Transverse colon (tissue), 4 donors: ENCODE measurements around the gene ENOX1. TPM values are rescaled to one million over a fixed set of nuclear protein-coding genes. Genes with fewer than 3 reads are reported as not detected.

Experiments
- DNase-seq: peaks from one replicate; pipeline ENCODE4 v3.0.0-alpha.2; 2019
- H3K27ac ChIP-seq, 4 donors: fragments of 200-600 bp; sonication (generic); 2 replicates each; pipeline ENCODE4 v1.5.1; 2016 to 2018; ENCODE audit warnings: inconsistent platforms in 4 of 4
- H3K27me3 ChIP-seq: fragments of 200-600 bp; sonication (generic); 2 replicates; pipeline ENCODE4 v1.5.1; 2017; ENCODE audit warnings: inconsistent platforms
- H3K36me3 ChIP-seq, 4 donors: fragments of 200-600 bp; sonication (generic); 2 replicates each; pipeline ENCODE4 v1.5.1; 2017 to 2019; ENCODE audit warnings: inconsistent platforms in 4 of 4
- H3K4me1 ChIP-seq, 4 donors: fragments of 200-600 bp; sonication (generic); 2 replicates each; pipeline ENCODE4 v1.5.1; 2017 to 2020; ENCODE audit warnings: inconsistent platforms in 4 of 4
- H3K4me3 ChIP-seq, 4 donors: fragments of 200-600 bp; sonication (generic); 1 replicate in 1 of 4; 2 replicates in 3 of 4; pipeline versions ENCODE4 v1.5.1 to v1.6.1; 2017 to 2019; ENCODE audit warnings: inconsistent platforms in 4 of 4
- H3K9me3 ChIP-seq, 2 donors: fragments of 200-600 bp; sonication (generic); 2 replicates each; pipeline ENCODE4 v1.5.1; 2017 to 2019; ENCODE audit warnings: inconsistent platforms in 2 of 2
- CTCF ChIP-seq, 5 experiments: fragments of 200-600 bp in 3 of 5; fragments of 450-650 bp in 2 of 5; sonication (generic) in 3 of 5; IDR thresholded peaks; 1 replicate in 2 of 5; 2 replicates in 3 of 5; pipeline ENCODE4 v1.5.1; 2016 to 2017; ENCODE audit warnings: antibody characterized with exemption in 5 of 5, inconsistent platforms in 3 of 5, mild to moderate bottlenecking in 2 of 5, moderate library complexity in 1 of 5
- EP300 ChIP-seq: sonication (generic); formaldehyde crosslinking; IDR thresholded peaks from one replicate; pipeline ENCODE4 v1.6.1; 2017; ENCODE audit warnings: antibody characterized with exemption, low read depth
- POLR2A ChIP-seq: fragments of 450-650 bp; IDR thresholded peaks from one replicate; pipeline ENCODE4 v1.6.1; 2016; ENCODE audit warnings: antibody characterized with exemption, mild to moderate bottlenecking, moderate library complexity
- POLR2AphosphoS5 ChIP-seq, 3 donors: sonication (generic); formaldehyde crosslinking; IDR thresholded peaks; one replicate each; pipeline ENCODE4 v1.6.1; 2016; ENCODE audit warnings: antibody characterized with exemption in 3 of 3
- WGBS, 2 donors: methylation state at CpG; one replicate each; pipeline ENCODE4 v1.1.5; 2018; ENCODE audit warnings: low coverage in 1 of 2; 5-methylcytosine and 5-hydroxymethylcytosine counted together
- in situ Hi-C, 4 donors: fragments of 200-750 bp; cut with MboI; loops; one replicate each; pipeline versions ENCODE4 v1.15.0 to v1.15.1; 2017; ENCODE audit warnings: low sequenced_read_pairs in 3 of 4, low pct_ligation_motif_present in 1 of 4, low pct_unique_long_range_greater_than_20kb in 1 of 4
- intact Hi-C: fragments of 100-400 bp; cut with DNase I; formaldehyde crosslinking; loops from one replicate; pipeline ENCODE4 v1.15.1; 2023; ENCODE audit warnings: low total_unique reads
- total RNA-seq, 4 donors: library from RNA; depleted of rRNA; stranded (reverse); fragments of >200 nt; gene quantifications; one replicate each; pipeline ENCODE4 v1.1.0, GENCODE V29; 2016

The ENOX1 gene
- total RNA-seq, 4 donors from 2014 or later, result 1.5 to 6.4 (median 2.2) TPM

GRCh38 chr13:43325636-43326035 is 461.1 kb downstream of the ENOX1 start:
- Histone ChIP-seq H3K27me3 (no peaks in the 10 kb centered on the region), H3K27ac (no peak overlapping the region), H3K4me3 (no peak overlapping the region), H3K36me3 (no peaks in the 10 kb centered on the region), H3K4me1 (no peaks in the 10 kb centered on the region), H3K9me3 (no peaks in the 10 kb centered on the region)
- WGBS, 2 donors, result 82 to 91% methylated on average over 4 of the region's 4 CpGs
- DNase-seq, result no peak
- in situ Hi-C loops (no loop called here), intact Hi-C loops (no loop called here)
- TF ChIP-seq EP300 (no peak), POLR2A (no peak), CTCF (IDR thresholded peaks at IDR 0.05) (no peak), POLR2AphosphoS5 (IDR thresholded peaks at IDR 0.05) (no peak)

- Histone ChIP-seq H3K4me3 (no peak overlapping the region), H3K27ac (no peak overlapping the region), H3K9me3 (no peaks in the 10 kb centered on the region), H3K4me1 (no peaks in the 10 kb centered on the region), H3K27me3 (no peaks in the 10 kb centered on the region), H3K36me3 (no peaks in the 10 kb centered on the region)
- 75 to 84% methylated on average over 3 of the region's 3 CpGs for WGBS, 2 donors
- intact Hi-C loops (no loop called here), in situ Hi-C loops (no loop called here)
- DNase-seq, result no peak
- TF ChIP-seq EP300, result no peak
- TF ChIP-seq POLR2AphosphoS5 (IDR thresholded peaks at IDR 0.05), result no peak
- TF ChIP-seq POLR2A, result no peak
- TF ChIP-seq CTCF (IDR thresholded peaks at IDR 0.05), result no peak
Measured at GRCh38 chr13:43324129-43324528, 462.6 kb downstream of the ENOX1 start.

- no peak for DNase-seq
- H3K4me1 ChIP-seq, result peaks cover 0 to 5% (median 2%) of the 10 kb centered on the region in 4 donors
- no peak for TF ChIP-seq POLR2AphosphoS5 (IDR thresholded peaks at IDR 0.05)
- no peaks in the 10 kb centered on the region for H3K27me3 ChIP-seq
- in situ Hi-C loops, result no loop called here
- H3K9me3 ChIP-seq, result no peaks in the 10 kb centered on the region
- peak overlapping the region in 2 of 4 donors; percentile 21 to 33 for H3K27ac ChIP-seq
- no peak overlapping the region for H3K4me3 ChIP-seq
- H3K36me3 ChIP-seq, result no peaks in the 10 kb centered on the region
- 64 to 74% methylated on average over 5 to 10 of the region's 10 CpGs for WGBS, 2 donors
- intact Hi-C loops, result no loop called here
Measured at GRCh38 chr13:43319617-43320444, 466.9 kb downstream of the ENOX1 start.

GRCh38 chr13:43316946-43317353 is 469.8 kb downstream of the ENOX1 start:
- H3K27ac ChIP-seq, result peak overlapping the region in 1 of 4 donors; percentile 1
- DNase-seq, result no peak

More at GRCh38 chr13:43316946-43317353, 469.8 kb downstream of the ENOX1 start:
- Histone ChIP-seq H3K36me3 (no peaks in the 10 kb centered on the region), H3K4me3 (peak overlapping the region in 1 of 4 donors; percentile 1), H3K9me3 (no peaks in the 10 kb centered on the region), H3K27me3 (no peaks in the 10 kb centered on the region), H3K4me1 (peaks cover 0 to 5% (median 2%) of the 10 kb centered on the region in 4 donors)
- intact Hi-C loops, result no loop called here
- in situ Hi-C loops, result no loop called here
- TF ChIP-seq CTCF (IDR thresholded peaks at IDR 0.05) (no peak), POLR2A (no peak), EP300 (no peak), POLR2AphosphoS5 (IDR thresholded peaks at IDR 0.05) (no peak)
- WGBS, 2 donors, result 30% methylated on average over 4 of the region's 4 CpGs; no CpG with 5 or more reads in 1 of the 2 donors
